ENCODE results near the gene CAMTA1.

DNA sequence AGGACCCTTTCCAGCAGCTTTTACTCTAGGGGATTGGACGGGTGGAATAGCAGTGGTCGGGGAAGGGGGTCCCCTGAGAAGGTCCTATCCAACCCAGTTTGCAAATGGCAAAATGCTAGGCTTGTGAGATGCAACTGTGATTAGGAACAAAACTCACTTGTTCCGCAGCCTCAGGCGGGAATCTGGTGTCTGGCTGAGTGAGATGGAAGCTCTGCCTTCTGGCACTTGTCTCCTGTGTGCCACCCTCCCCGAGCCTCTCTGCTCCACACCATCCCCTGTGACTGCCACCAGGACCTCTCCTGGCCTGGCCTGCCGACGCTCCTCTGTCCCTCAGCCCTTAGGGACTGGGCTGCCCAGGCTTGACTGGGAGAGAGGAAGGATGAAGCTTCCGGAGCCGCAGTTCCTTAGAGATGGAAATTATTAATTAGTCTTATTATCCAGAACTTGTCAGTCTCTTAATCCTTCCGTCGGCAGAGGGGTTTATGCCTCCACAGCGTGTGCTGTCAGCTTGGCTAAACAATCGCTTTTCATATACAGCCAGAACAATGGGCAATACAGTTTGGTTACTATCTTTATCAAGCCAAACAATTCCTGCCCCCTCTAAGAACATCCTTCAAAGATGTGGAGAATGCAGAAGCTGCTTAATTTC is 693.0 kb downstream of the CAMTA1 start:
- no peak for TF ChIP-seq CTCF (IDR thresholded peaks at IDR 0.05)
- TF ChIP-seq EP300 (IDR thresholded peaks at IDR 0.05), result no peak
- TF ChIP-seq POLR2A (IDR thresholded peaks at IDR 0.05), result no peak
- no peak for TF ChIP-seq POLR2AphosphoS5 (IDR thresholded peaks at IDR 0.05)

Measured in stomach (tissue), 4 donors.